ENCODE results near the gene CEP76.

DNA sequence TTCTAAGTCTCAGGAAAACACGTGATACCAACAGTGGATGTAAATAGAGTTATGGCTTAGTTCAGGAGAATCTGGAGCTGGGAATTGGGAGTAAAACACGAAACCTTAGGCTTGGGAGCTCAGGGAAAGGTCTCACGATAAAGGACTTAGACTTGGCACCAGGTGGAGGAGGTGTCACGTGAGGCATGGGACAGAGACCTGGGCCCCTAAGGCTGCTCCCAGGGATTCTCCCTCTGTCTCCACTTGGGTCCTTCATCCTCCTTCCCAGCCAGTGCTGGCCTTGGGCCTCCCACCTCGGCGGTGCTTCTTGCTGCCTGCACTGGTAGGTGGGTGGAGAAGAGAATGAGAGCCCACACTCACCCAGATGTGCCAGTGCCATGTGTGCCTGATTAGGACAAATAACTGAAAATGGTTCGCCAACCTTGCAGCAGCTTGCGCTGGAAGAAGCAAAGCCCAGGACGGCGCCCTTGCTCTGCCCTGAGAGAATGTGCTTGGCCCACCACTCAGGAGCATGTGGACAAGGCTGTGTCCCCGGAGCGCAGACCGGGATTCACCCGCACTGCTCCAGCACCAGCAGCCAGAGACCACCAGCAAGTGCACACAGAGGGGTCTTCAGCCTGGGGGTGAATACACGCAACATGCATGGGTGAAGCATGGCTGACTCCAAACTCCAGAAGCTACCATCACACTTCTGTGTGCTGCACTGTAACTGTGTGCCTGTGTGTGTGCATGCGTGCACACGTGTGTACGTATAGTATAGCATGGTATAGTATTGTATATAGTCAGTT lies 48.4 kb upstream of the CEP76 start:
- TF ChIP-seq POLR2A (IDR thresholded peaks at IDR 0.05) (no peak), POLR2AphosphoS5 (IDR thresholded peaks at IDR 0.05) (no peak), EP300 (IDR thresholded peaks at IDR 0.05) (no peak)

Measured in gastroesophageal sphincter (tissue), 2 donors.